GM12878 (cell line): Measurements from ENCODE around the gene TRIM41. TPM values are rescaled to one million over a fixed set of nuclear protein-coding genes. Genes with fewer than 3 reads are reported as not detected.

Experiments
- ATAC-seq: fragments of 200-7000 bp; cut with Tn5 transposase; 3 replicates; pipeline ENCODE4 v1.9.1; 2020; ENCODE audit warnings: mild to moderate bottlenecking, moderate library complexity
- BruUV-seq: library from RNA; stranded (reverse); fragments of 400-500 nt; replicated peaks from 2 replicates; lab custom pipeline; 2021; lab: Mats Ljungman, UMichigan
- CTCF ChIA-PET: fragments of 300-600 bp; sonication (Branson Sonifier 250); formaldehyde crosslinking; extraction: SDS; loops from one replicate; lab custom pipeline; 2021; ENCODE audit warnings: inconsistent platforms; lab: Yijun Ruan, JAX
- POLR2A ChIA-PET: fragments of 350-600 bp; formaldehyde crosslinking; extraction: SDS; loops from one replicate; lab custom pipeline; 2021; ENCODE audit warnings: inconsistent platforms; lab: Charles Lee
- RAD21 ChIA-PET: fragments of 300-600 bp; sonication (Branson Sonifier 250); formaldehyde crosslinking; loops from one replicate; lab custom pipeline; 2023; ENCODE audit warnings: antibody characterized with exemption; ENCODE audit not compliant: unreplicated experiment; lab: Charles Lee
- SMC1A ChIA-PET: fragments of 300-600 bp; sonication (Branson Sonifier 250); formaldehyde crosslinking; loops from one replicate; lab custom pipeline; 2023; ENCODE audit not compliant: unreplicated experiment, uncharacterized antibody; lab: Charles Lee
- DNase-seq: peaks from one replicate; pipeline ENCODE4 v3.0.0-alpha.2; 2011; ENCODE audit warnings: low read depth, low spot score
- FAIRE-seq: peaks from 3 replicates; lab custom pipeline; 2011; peaks lifted over from hg19 to GRCh38; lab: Jason Lieb, UNC
- H2AFZ ChIP-seq: 2 replicates; pipeline ENCODE4 v1.6.0; 2011; ENCODE audit warnings: low read depth, low read length, control low read depth; ENCODE audit not compliant: control insufficient read depth
- H3K27ac ChIP-seq: 2 replicates; pipeline ENCODE4 v1.5.1; 2011; ENCODE audit warnings: control low read depth; ENCODE audit not compliant: control insufficient read depth, insufficient read depth
- H3K27me3 ChIP-seq, 2 experiments: replicated peaks in 1 of 2; 2 replicates each; pipeline versions ENCODE4 v1.6.0 to v1.6.1; 2011; ENCODE audit warnings: low read length in 1 of 2; ENCODE audit not compliant: control insufficient read depth in 2 of 2, insufficient read depth in 2 of 2
- H3K36me3 ChIP-seq, 2 experiments: 2 replicates each; pipeline ENCODE4 v1.5.1; 2011; ENCODE audit warnings: low read length in 1 of 2; ENCODE audit not compliant: control insufficient read depth in 2 of 2, insufficient read depth in 2 of 2
- H3K4me1 ChIP-seq: 2 replicates; pipeline ENCODE4 v1.6.1; 2011; ENCODE audit warnings: mild to moderate bottlenecking, low read length, moderate library complexity, mixed read lengths; ENCODE audit not compliant: control insufficient read depth, insufficient read depth
- H3K4me2 ChIP-seq: 2 replicates; pipeline ENCODE4 v1.6.0; 2011; ENCODE audit warnings: control low read depth; ENCODE audit not compliant: control insufficient read depth, insufficient read depth
- H3K4me3 ChIP-seq: fragments of 200-600 bp; sonication (generic); 2 replicates; pipeline ENCODE4 v1.5.1; 2016
- H3K79me2 ChIP-seq: 2 replicates; pipeline ENCODE4 v1.6.0; 2011; ENCODE audit warnings: low read length; ENCODE audit not compliant: control insufficient read depth, insufficient read depth
- H3K9ac ChIP-seq: 2 replicates; pipeline ENCODE4 v1.8.0; 2011; ENCODE audit warnings: low read length, control low read depth, mixed read lengths; ENCODE audit not compliant: control insufficient read depth, insufficient read depth
- H3K9me3 ChIP-seq: replicated peaks from 3 replicates; pipeline ENCODE4 v1.5.1; 2011; ENCODE audit warnings: mild to moderate bottlenecking, low read length; ENCODE audit not compliant: control insufficient read depth, insufficient read depth
- H4K20me1 ChIP-seq: 2 replicates; pipeline ENCODE4 v1.6.0; 2011; ENCODE audit not compliant: control insufficient read depth, insufficient read depth
- EED ChIP-seq: sonication (generic); IDR thresholded peaks from 2 replicates; pipeline ENCODE4 v1.6.1; 2016; ENCODE audit warnings: antibody characterized with exemption, low read depth
- HDAC2 ChIP-seq: fragments of 200-600 bp; sonication (generic); IDR thresholded peaks from 2 replicates; pipeline ENCODE4 v1.6.1; 2017
- HDAC6 ChIP-seq: fragments of 200-600 bp; sonication (generic); IDR thresholded peaks from one replicate; pipeline ENCODE4 v1.8.0; 2017; ENCODE audit warnings: antibody characterized with exemption; ENCODE audit not compliant: unreplicated experiment
- MTA2 ChIP-seq: fragments of 450-650 bp; IDR thresholded peaks from 2 replicates; pipeline ENCODE4 v1.6.1; 2016; ENCODE audit warnings: low read depth, mild to moderate bottlenecking, moderate library complexity
- NBN ChIP-seq: fragments of 450-650 bp; IDR thresholded peaks from 2 replicates; pipeline ENCODE4 v1.6.1; 2016
- NFIC ChIP-seq: IDR thresholded peaks from 2 replicates; pipeline ENCODE4 v1.6.1; 2012; ENCODE audit warnings: low read depth, mild to moderate bottlenecking, inconsistent platforms, low read length, moderate library complexity
- SMARCA5 ChIP-seq: fragments of 450-650 bp; IDR thresholded peaks from 2 replicates; pipeline ENCODE4 v1.6.1; 2017; ENCODE audit warnings: mild to moderate bottlenecking
- TAF1 ChIP-seq: IDR thresholded peaks from 2 replicates; pipeline ENCODE4 v1.6.1; 2011; ENCODE audit warnings: mild to moderate bottlenecking, low read depth, low read length, borderline replicate concordance
- TARDBP ChIP-seq: IDR thresholded peaks from 2 replicates; pipeline ENCODE4 v1.6.1; 2016; ENCODE audit warnings: borderline replicate concordance
- TCF12 ChIP-seq: IDR thresholded peaks from 2 replicates; pipeline ENCODE4 v1.6.1; 2011; ENCODE audit warnings: low read depth, mild to moderate bottlenecking, low read length
- ZNF207 ChIP-seq: fragments of 450-650 bp; IDR thresholded peaks from 2 replicates; pipeline ENCODE4 v1.6.1; 2014; ENCODE audit warnings: antibody characterized with exemption, mild to moderate bottlenecking, borderline replicate concordance
- WGBS: methylation state at CpG from one replicate; pipeline ENCODE4 v1.1.6; 2016; ENCODE audit warnings: low lambda C conversion rate; ENCODE audit not compliant: insufficient replicate concordance, insufficient coverage; ENCODE audit errors: missing lambda C conversion rate; 5-methylcytosine and 5-hydroxymethylcytosine counted together
- in situ Hi-C: fragments of 300-500 bp; cut with MboI; formaldehyde crosslinking; loops from 9 replicates; pipeline ENCODE4 v1.14.3; 2018; ENCODE audit warnings: mixed read lengths
- intact Hi-C: fragments of 100-400 bp; cut with micrococcal nuclease; formaldehyde crosslinking; loops from one replicate; pipeline ENCODE4 v1.14.2; 2022; ENCODE audit not compliant: unreplicated experiment
- polyA plus RNA-seq, 11 experiments: library from polyadenylated mRNA; depleted of rRNA in 4 of 11; unstranded in 6 of 11; stranded (reverse) in 5 of 11; fragments of >200 nt; fragmentation: Nextera tagmentation in 4 of 11; fragmentation: Illumina TruSeq in 1 of 11; extraction: Ambion mirVana in 4 of 11; extraction: Trizol in 1 of 11; gene quantifications; 1 replicate in 1 of 11; 2 replicates in 10 of 11; pipeline versions ENCODE4 v1.2.1 to v1.2.3, GENCODE V29; 2011 to 2016; ENCODE audit warnings: inconsistent platforms in 2 of 11, missing spikeins in 2 of 11, low read depth in 1 of 11
- total RNA-seq, 4 experiments: library from RNA; depleted of rRNA in 3 of 4; stranded (reverse); fragments of >200 nt in 3 of 4; fragmentation: Illumina TruSeq in 1 of 4; extraction: Trizol in 1 of 4; gene quantifications; 2 replicates each; pipeline versions ENCODE4 v1.2.1 to v1.2.3, GENCODE V29; 2013 to 2021
- TF ChIP-seq, protein P1 (sequence below): fragments of 450-650 bp; formaldehyde crosslinking; IDR thresholded peaks from 2 replicates; pipeline ENCODE4 v1.4.0; 2020; ENCODE audit warnings: mild to moderate bottlenecking, moderate library complexity
- TF ChIP-seq, protein P2 (sequence below): fragments of 450-650 bp; IDR thresholded peaks from 2 replicates; pipeline ENCODE4 v1.6.1; 2017; ENCODE audit warnings: mild to moderate bottlenecking, moderate library complexity

Gene TRIM41
- total and polyA plus RNA-seq, 10 of the 15 experiments (the other 5 are each of a cell fraction or from before 2014, with no cell fraction given) = 1.0 to 28.9 (median 10.6) TPM

DNA sequence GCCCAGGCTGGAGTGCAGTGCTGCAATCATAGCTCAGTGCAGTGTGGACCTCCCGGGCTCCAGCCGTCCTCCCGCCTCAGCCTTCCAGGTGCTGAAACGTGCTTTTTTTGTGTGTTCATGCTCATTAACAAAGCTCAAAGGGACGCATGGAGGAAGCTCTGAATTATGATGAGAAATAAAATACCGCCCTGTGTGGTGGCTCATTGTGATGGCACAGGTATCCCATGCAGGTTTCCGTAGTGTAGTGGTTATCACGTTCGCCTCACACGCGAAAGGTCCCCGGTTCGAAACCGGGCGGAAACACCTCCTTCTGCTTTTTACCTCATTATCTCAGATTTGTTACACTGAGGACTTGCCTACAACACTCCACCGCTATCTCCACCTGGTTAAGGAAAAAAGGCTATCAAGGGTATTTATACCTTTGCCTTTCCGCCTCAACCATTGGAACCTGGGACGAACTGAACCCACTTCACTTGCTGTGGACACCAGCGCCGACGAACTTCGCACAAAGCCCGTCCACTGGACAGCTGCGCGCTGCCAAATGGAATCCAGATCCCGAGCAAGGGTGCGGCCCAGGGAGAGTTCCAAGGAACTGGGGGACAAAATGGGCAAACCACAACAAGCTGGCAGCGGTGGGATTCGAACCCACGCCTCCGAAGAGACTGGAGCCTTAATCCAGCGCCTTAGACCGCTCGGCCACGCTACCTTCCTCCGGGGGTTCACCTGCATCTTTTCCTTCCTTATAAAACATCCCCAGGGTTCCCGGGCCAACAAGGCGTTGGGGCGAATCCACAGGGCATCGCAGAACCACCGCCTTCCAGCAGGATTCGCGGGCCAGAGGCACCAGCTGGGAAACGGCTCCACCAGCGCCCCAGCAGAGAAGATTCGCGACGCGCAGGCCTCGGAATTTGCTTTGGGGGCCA lies 49.4 kb upstream of the TRIM41 start:
- Histone ChIP-seq H3K9ac (peak overlapping the region; percentile 59), H3K4me1 (peaks cover 20% of the 10 kb centered on the region), H4K20me1 (no peaks in the 10 kb centered on the region), H3K9me3 (no peaks in the 10 kb centered on the region), H3K4me3 (peak overlapping the region; percentile 66), H3K4me2 (peak overlapping the region; percentile 94), H2AFZ (peak overlapping the region; percentile 82), H3K36me3 (no peaks in the 10 kb centered on the region), H3K27me3 (no peaks in the 10 kb centered on the region), H3K27ac (peak overlapping the region; percentile 53), H3K79me2 (no peaks in the 10 kb centered on the region)
- intact Hi-C loops = loop anchor here (1.0 to 5.0 kb wide), 2 partner anchors 14 to 366 kb away; no protein-coding TSS in a partner anchor
- ATAC-seq = peak; percentile 77
- 26% methylated on average over 50 of the region's 50 CpGs for WGBS
- ChIA-PET SMC1A (interaction anchor here (0.7 to 2.9 kb wide), 14 partner anchors 11 to 437 kb away, joined by 3 to 10 read pairs (median 4); no protein-coding TSS in a partner anchor), RAD21 (interaction anchor here (1.0 to 2.5 kb wide), 8 partner anchors 11 to 365 kb away, joined by 4 to 10 read pairs (median 6); no protein-coding TSS in a partner anchor), POLR2A (interaction anchor here (0.9 to 1.8 kb wide), 7 partner anchors 10 to 344 kb away, joined by 3 to 7 read pairs (median 4); no protein-coding TSS in a partner anchor), CTCF (interaction anchor here (0.9 to 2.2 kb wide), 15 partner anchors 9 to 389 kb away, joined by 3 to 21 read pairs (median 5); partner anchors contain the start of gene TRIM52)
- FAIRE-seq = no peak
- in situ Hi-C loops = no loop called here
- peak; percentile 84 for DNase-seq
- no TSS peak for BruUV-seq
- TF ChIP-seq TARDBP (peak; percentile 90; the same call in 1 of the 2 replicates), HDAC2 (no peak), MTA2 (peak; percentile 72), TAF1 (no peak), TCF12 (no peak), NBN (peak; percentile 77), SMARCA5 (peak; percentile 57), ZNF207 (peak; percentile 69; the same call in 1 of the 2 replicates), HDAC6 (no peak), NFIC (0 out of 2 replicates have a peak, but pooled peaks have one; percentile 36), EED (0 out of 2 replicates have a peak, but pooled peaks have one; percentile 19)
- TF ChIP-seq, protein P1, sequence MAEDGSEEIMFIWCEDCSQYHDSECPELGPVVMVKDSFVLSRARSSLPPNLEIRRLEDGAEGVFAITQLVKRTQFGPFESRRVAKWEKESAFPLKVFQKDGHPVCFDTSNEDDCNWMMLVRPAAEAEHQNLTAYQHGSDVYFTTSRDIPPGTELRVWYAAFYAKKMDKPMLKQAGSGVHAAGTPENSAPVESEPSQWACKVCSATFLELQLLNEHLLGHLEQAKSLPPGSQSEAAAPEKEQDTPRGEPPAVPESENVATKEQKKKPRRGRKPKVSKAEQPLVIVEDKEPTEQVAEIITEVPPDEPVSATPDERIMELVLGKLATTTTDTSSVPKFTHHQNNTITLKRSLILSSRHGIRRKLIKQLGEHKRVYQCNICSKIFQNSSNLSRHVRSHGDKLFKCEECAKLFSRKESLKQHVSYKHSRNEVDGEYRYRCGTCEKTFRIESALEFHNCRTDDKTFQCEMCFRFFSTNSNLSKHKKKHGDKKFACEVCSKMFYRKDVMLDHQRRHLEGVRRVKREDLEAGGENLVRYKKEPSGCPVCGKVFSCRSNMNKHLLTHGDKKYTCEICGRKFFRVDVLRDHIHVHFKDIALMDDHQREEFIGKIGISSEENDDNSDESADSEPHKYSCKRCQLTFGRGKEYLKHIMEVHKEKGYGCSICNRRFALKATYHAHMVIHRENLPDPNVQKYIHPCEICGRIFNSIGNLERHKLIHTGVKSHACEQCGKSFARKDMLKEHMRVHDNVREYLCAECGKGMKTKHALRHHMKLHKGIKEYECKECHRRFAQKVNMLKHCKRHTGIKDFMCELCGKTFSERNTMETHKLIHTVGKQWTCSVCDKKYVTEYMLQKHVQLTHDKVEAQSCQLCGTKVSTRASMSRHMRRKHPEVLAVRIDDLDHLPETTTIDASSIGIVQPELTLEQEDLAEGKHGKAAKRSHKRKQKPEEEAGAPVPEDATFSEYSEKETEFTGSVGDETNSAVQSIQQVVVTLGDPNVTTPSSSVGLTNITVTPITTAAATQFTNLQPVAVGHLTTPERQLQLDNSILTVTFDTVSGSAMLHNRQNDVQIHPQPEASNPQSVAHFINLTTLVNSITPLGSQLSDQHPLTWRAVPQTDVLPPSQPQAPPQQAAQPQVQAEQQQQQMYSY (CRISPR knock-in tag) = no peak
- TF ChIP-seq, protein P2, sequence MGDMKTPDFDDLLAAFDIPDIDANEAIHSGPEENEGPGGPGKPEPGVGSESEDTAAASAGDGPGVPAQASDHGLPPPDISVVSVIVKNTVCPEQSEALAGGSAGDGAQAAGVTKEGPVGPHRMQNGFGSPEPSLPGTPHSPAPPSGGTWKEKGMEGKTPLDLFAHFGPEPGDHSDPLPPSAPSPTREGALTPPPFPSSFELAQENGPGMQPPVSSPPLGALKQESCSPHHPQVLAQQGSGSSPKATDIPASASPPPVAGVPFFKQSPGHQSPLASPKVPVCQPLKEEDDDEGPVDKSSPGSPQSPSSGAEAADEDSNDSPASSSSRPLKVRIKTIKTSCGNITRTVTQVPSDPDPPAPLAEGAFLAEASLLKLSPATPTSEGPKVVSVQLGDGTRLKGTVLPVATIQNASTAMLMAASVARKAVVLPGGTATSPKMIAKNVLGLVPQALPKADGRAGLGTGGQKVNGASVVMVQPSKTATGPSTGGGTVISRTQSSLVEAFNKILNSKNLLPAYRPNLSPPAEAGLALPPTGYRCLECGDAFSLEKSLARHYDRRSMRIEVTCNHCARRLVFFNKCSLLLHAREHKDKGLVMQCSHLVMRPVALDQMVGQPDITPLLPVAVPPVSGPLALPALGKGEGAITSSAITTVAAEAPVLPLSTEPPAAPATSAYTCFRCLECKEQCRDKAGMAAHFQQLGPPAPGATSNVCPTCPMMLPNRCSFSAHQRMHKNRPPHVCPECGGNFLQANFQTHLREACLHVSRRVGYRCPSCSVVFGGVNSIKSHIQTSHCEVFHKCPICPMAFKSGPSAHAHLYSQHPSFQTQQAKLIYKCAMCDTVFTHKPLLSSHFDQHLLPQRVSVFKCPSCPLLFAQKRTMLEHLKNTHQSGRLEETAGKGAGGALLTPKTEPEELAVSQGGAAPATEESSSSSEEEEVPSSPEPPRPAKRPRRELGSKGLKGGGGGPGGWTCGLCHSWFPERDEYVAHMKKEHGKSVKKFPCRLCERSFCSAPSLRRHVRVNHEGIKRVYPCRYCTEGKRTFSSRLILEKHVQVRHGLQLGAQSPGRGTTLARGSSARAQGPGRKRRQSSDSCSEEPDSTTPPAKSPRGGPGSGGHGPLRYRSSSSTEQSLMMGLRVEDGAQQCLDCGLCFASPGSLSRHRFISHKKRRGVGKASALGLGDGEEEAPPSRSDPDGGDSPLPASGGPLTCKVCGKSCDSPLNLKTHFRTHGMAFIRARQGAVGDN = no peak
